GM23248 (cell line): ENCODE results near the gene PRSS33. TPM values are rescaled to one million over a fixed set of nuclear protein-coding genes. Genes with fewer than 3 reads are reported as not detected.

Experiments used
- DNase-seq: peaks from one replicate; pipeline ENCODE4 v3.0.0-alpha.2; 2015
- H2AFZ ChIP-seq: fragments of 200-600 bp; sonication (generic); 2 replicates; pipeline ENCODE4 v1.6.1; 2016; ENCODE audit warnings: antibody characterized with exemption
- H3F3A ChIP-seq: fragments of 200-600 bp; sonication (generic); 2 replicates; pipeline ENCODE4 v1.6.1; 2016; ENCODE audit warnings: mild to moderate bottlenecking, antibody characterized with exemption, mixed run types; ENCODE audit not compliant: insufficient read depth
- H3K27ac ChIP-seq: fragments of 200-600 bp; sonication (generic); 2 replicates; pipeline ENCODE4 v1.5.1; 2016; ENCODE audit warnings: mild to moderate bottlenecking
- H3K27me3 ChIP-seq: fragments of 200-600 bp; sonication (generic); replicated peaks from 2 replicates; pipeline ENCODE4 v1.6.1; 2016; ENCODE audit warnings: mild to moderate bottlenecking; ENCODE audit not compliant: insufficient read depth
- H3K36me3 ChIP-seq: fragments of 200-600 bp; sonication (generic); 2 replicates; pipeline ENCODE4 v1.6.1; 2016; ENCODE audit warnings: low read depth, mild to moderate bottlenecking
- H3K4me1 ChIP-seq: fragments of 200-600 bp; sonication (generic); 2 replicates; pipeline ENCODE4 v1.6.1; 2016; ENCODE audit warnings: mild to moderate bottlenecking; ENCODE audit not compliant: insufficient read depth
- H3K4me2 ChIP-seq: fragments of 200-600 bp; sonication (generic); one replicate; pipeline ENCODE4 v1.6.1; 2016; ENCODE audit warnings: mild to moderate bottlenecking; ENCODE audit not compliant: unreplicated experiment
- H3K4me3 ChIP-seq: fragments of 200-600 bp; sonication (generic); 2 replicates; pipeline ENCODE4 v1.5.1; 2016; ENCODE audit warnings: mild to moderate bottlenecking
- H3K79me2 ChIP-seq: fragments of 200-600 bp; sonication (generic); 2 replicates; pipeline ENCODE4 v1.6.1; 2016; ENCODE audit warnings: mild to moderate bottlenecking; ENCODE audit not compliant: insufficient read depth
- H3K9ac ChIP-seq: fragments of 200-600 bp; sonication (generic); 2 replicates; pipeline ENCODE4 v1.6.1; 2016; ENCODE audit warnings: mild to moderate bottlenecking
- H3K9me2 ChIP-seq: fragments of 200-600 bp; sonication (generic); 2 replicates; pipeline ENCODE4 v1.6.1; 2016; ENCODE audit warnings: mixed run types, mild to moderate bottlenecking, moderate library complexity; ENCODE audit not compliant: insufficient read depth
- H3K9me3 ChIP-seq: fragments of 200-600 bp; sonication (generic); one replicate; pipeline ENCODE4 v1.6.1; 2017; ENCODE audit warnings: low read depth
- H4K20me1 ChIP-seq: fragments of 200-600 bp; sonication (generic); 2 replicates; pipeline ENCODE4 v1.6.0; 2016; ENCODE audit not compliant: insufficient read depth
- EZH2 ChIP-seq: fragments of 200-600 bp; sonication (generic); IDR thresholded peaks from 2 replicates; pipeline ENCODE4 v1.6.1; 2018; ENCODE audit warnings: antibody characterized with exemption, mild to moderate bottlenecking; ENCODE audit not compliant: insufficient read depth, poor library complexity, severe bottlenecking
- EZH2phosphoT487 ChIP-seq: fragments of 200-600 bp; sonication (generic); IDR thresholded peaks from 2 replicates; pipeline ENCODE4 v1.6.1; 2018; ENCODE audit warnings: antibody characterized with exemption, moderate library complexity, mild to moderate bottlenecking, low read depth; ENCODE audit not compliant: insufficient read depth
- WGBS, 2 experiments: methylation state at CpG; one replicate each; pipeline ENCODE4 v1.1.6; 2015 to 2017; ENCODE audit warnings: low lambda C conversion rate in 2 of 2, low coverage in 1 of 2; ENCODE audit errors: missing lambda C conversion rate in 2 of 2; 5-methylcytosine and 5-hydroxymethylcytosine counted together
- in situ Hi-C: fragments of 300-500 bp; cut with MboI; formaldehyde crosslinking; loops from 2 replicates; pipeline ENCODE4 v1.15.0; 2020
- polyA plus RNA-seq: library from polyadenylated mRNA; unstranded; fragments of >200 nt; fragmentation: Nextera tagmentation; extraction: Ambion mirVana; gene quantifications from 2 replicates; pipeline ENCODE4 v1.2.1, GENCODE V29; 2016
- total RNA-seq: library from RNA; depleted of rRNA; stranded (reverse); fragments of >200 nt; shearing (Covaris generic); gene quantifications from 2 replicates; pipeline ENCODE4 v1.2.3, GENCODE V29; 2014

The PRSS33 gene
- total and polyA plus RNA-seq, 2 experiments from 2014 or later, result not detected

GRCh38 chr16:2799205-2799858 lies 12.0 kb upstream of the PRSS33 start:
- Histone ChIP-seq H3K27me3 (peaks cover 33% of the 10 kb centered on the region), H3K4me1 (no peaks in the 10 kb centered on the region), H2AFZ (no peak overlapping the region), H4K20me1 (no peaks in the 10 kb centered on the region), H3K9ac (no peak overlapping the region), H3F3A (no peaks in the 10 kb centered on the region), H3K79me2 (no peaks in the 10 kb centered on the region), H3K4me3 (no peak overlapping the region), H3K27ac (no peak overlapping the region), H3K36me3 (no peaks in the 10 kb centered on the region), H3K9me2 (no peaks in the 10 kb centered on the region), H3K4me2 (no peak overlapping the region), H3K9me3 (no peaks in the 10 kb centered on the region)
- in situ Hi-C loops, result no loop called here
- no peak for TF ChIP-seq EZH2
- TF ChIP-seq EZH2phosphoT487, result no peak
- no peak for DNase-seq
- 73% methylated on average over 20 to 21 of the region's 21 CpGs for WGBS, 2 experiments

DNA sequence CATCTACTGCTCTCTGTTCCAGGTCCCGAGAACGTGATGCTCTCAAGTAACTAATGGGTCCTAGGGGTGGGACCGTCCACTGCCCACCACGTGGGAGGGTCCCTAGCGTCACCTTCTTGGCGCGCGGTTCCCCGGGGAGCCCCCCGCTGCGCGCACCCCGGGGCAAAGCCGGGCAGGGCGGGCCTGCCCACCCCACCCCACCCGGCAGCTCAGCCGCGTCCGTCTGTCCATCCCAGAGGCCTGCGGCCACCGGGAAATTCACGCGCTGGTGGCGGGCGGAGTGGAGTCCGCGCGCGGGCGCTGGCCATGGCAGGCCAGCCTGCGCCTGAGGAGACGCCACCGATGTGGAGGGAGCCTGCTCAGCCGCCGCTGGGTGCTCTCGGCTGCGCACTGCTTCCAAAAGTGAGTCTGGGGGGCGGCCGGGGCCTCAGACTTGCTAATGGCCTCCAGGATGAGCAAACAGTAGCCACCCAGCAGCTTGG lies 11.4 kb upstream of the PRSS33 start:
- H3K27ac ChIP-seq, result no peak overlapping the region
- H3K9me3 ChIP-seq, result no peaks in the 10 kb centered on the region
- no peak overlapping the region for H3K4me3 ChIP-seq
- H3K27me3 ChIP-seq, result peaks cover 29% of the 10 kb centered on the region
- H3K79me2 ChIP-seq, result no peaks in the 10 kb centered on the region
- no peak overlapping the region for H2AFZ ChIP-seq
- H3K9ac ChIP-seq, result no peak overlapping the region
- TF ChIP-seq EZH2phosphoT487 (no peak), EZH2 (no peak)
- H3K4me2 ChIP-seq, result no peak overlapping the region
- no peaks in the 10 kb centered on the region for H3K4me1 ChIP-seq
- H3K9me2 ChIP-seq, result no peaks in the 10 kb centered on the region
- H3K36me3 ChIP-seq, result no peaks in the 10 kb centered on the region
- H3F3A ChIP-seq, result no peaks in the 10 kb centered on the region
- no peak for DNase-seq
- in situ Hi-C loops, result no loop called here
- no peaks in the 10 kb centered on the region for H4K20me1 ChIP-seq
- WGBS, 2 experiments, result 68 to 71% methylated on average over 30 to 37 of the region's 39 CpGs

DNA sequence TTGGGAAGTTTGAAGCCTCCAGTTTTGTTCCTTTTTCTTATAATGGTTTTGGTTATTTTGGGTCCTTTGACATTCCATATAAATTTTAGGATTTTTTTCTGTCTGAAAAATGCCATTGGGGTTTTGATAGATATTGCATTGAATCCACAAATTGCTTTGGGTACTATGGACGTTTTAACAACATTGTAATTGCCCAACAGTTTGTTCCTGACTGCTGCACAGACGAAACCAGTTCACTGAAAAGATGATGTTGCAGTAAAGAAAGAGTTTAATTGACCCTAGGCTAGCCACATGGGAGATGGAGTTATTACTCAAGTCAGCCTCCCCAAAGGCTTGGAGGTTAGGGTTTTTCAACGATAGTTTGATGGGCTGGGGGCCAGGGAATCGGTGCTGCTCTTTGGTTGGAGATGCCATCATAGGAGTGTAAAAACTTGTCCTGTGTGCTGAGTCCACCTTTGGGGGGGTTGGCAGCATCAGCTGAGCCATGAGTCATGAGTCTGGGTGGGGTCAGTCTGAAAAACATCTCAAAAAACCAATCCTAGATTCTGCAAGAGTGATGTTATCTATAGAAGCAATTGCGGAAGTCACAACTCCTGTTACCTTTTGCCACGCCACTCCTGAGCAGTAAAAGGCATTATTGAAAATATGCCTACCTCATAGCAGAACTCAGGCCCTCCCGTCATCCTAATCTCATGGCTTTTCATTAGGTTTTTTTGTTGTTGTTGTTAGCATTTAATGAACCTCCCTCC lies 8.2 kb upstream of the PRSS33 start:
- Histone ChIP-seq H3K4me3 (no peak overlapping the region), H3F3A (no peaks in the 10 kb centered on the region), H3K4me1 (no peaks in the 10 kb centered on the region), H3K9me3 (no peaks in the 10 kb centered on the region), H3K79me2 (no peaks in the 10 kb centered on the region), H2AFZ (no peak overlapping the region), H3K9me2 (no peaks in the 10 kb centered on the region), H3K9ac (no peak overlapping the region), H4K20me1 (no peaks in the 10 kb centered on the region), H3K27ac (no peak overlapping the region), H3K36me3 (no peaks in the 10 kb centered on the region), H3K4me2 (no peak overlapping the region), H3K27me3 (peaks cover 57% of the 10 kb centered on the region)
- in situ Hi-C loops, result no loop called here
- no peak for DNase-seq
- WGBS, 2 experiments, result 54 to 56% methylated on average over 7 of the region's 7 CpGs
- TF ChIP-seq EZH2phosphoT487 (no peak), EZH2 (no peak)

- H3F3A ChIP-seq, result no peaks in the 10 kb centered on the region
- H3K27me3 ChIP-seq, result peaks cover 69% of the 10 kb centered on the region
- no peak overlapping the region for H3K9ac ChIP-seq
- H3K4me2 ChIP-seq, result no peak overlapping the region
- H3K4me1 ChIP-seq, result no peaks in the 10 kb centered on the region
- no peaks in the 10 kb centered on the region for H3K79me2 ChIP-seq
- no peak for DNase-seq
- no peaks in the 10 kb centered on the region for H3K9me2 ChIP-seq
- no peak overlapping the region for H3K27ac ChIP-seq
- 60 to 62% methylated on average over 10 of the region's 10 CpGs for WGBS, 2 experiments
- no peak overlapping the region for H3K4me3 ChIP-seq
- no peaks in the 10 kb centered on the region for H3K9me3 ChIP-seq
- H3K36me3 ChIP-seq, result no peaks in the 10 kb centered on the region
- H2AFZ ChIP-seq, result no peak overlapping the region
- in situ Hi-C loops, result no loop called here
- TF ChIP-seq EZH2phosphoT487, result no peak
- no peak for TF ChIP-seq EZH2
- H4K20me1 ChIP-seq, result no peaks in the 10 kb centered on the region
Observed at GRCh38 chr16:2792940-2793339, 5.6 kb upstream of the PRSS33 start.
